HG03575 (cell line): ENCODE results near the gene EVPLL.
"Not testable (repeated sequence)": the region's sequence is repeated elsewhere in the genome, so short reads cannot be mapped to it uniquely, and the experiment has no call there.

Experiments used
- ATAC-seq: cut with Tn5 transposase; IDR thresholded peaks from one replicate; pipeline ENCODE4 v1.9.1; 2021; ENCODE audit not compliant: unreplicated experiment, insufficient number of reproducible peaks, low FRiP score; ENCODE audit errors: extremely low read depth

Gene EVPLL

GRCh38 chr17:18411377-18411864 lies 33.8 kb downstream of the EVPLL start:
- ATAC-seq = not testable (repeated sequence)

DNA sequence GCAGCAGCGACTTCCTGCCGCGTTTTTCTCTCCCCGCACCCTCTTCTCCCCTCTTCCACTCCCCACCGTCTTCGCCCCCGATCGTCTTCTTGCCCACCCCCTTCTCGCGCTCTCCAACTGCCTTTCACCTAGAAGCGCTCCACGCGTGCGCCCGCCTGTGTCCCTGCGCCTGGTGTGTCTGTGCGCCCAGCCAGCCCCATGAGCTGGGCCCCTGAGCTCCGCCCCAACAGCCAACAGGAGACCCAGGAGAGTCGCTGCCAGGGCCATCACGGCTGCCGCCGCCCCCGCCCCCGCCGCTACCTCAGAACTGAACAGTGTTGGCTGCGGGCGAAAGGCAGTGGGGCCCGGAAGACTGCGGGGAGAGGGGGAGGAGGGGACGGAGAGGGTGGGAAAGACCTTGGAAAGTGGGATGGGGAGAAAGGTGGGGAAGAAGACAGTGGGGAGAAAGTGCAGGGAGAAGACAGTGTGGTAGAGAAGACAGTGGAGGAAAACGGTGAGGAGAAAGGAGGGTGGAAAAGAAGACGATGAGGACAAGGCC lies 34.5 kb downstream of the EVPLL start:
- not testable (repeated sequence) for ATAC-seq

GRCh38 chr17:18421521-18421920 lies 43.9 kb downstream of the EVPLL start:
- not testable (repeated sequence) for ATAC-seq

DNA sequence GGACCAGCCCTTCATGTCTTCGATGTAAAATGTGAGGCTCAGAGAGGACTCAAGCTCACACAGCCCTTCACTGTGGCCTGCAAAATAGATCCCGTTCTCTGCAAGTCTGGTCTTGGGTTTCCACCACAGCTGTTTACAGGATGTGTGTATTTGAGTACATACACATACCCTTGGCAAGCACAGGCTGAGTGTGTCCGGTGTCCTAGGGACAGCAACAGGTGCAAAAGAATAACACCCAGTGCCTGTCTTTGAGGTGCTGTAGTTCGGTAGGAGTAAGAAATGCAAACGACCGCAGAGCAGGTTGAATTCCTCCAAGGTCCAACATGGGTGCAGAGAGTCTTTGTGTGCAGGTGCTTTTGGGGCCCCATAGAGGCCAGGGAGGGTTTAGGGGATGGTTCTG lies 44.9 kb downstream of the EVPLL start:
- not testable (repeated sequence) for ATAC-seq

DNA sequence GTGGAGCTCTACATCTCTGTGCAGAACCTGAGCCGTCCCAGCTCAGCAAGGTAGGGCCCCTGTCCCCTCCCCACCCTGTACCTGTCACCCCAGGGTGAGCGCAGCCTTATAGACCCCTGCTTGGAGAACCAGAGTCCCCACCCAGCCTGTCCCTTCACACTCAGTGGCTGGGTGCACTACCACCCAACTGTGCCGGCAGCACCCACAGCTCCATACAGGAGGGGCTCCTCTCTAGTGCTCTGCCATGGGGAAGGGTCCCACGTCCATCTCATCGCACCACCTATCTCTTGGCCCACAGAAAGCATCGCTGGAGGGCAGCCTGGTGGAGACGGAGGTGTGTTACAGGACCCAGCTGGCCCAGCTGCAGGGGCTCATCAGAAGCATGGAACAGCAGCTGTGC lies 45.4 kb downstream of the EVPLL start:
- not testable (repeated sequence) for ATAC-seq

- ATAC-seq = not testable (repeated sequence)
These were observed 48.0 kb downstream of the EVPLL start for GRCh38 chr17:18425593-18425992.

GRCh38 chr17:18426639-18427038 lies 49.1 kb downstream of the EVPLL start:
- ATAC-seq = not testable (repeated sequence)

DNA sequence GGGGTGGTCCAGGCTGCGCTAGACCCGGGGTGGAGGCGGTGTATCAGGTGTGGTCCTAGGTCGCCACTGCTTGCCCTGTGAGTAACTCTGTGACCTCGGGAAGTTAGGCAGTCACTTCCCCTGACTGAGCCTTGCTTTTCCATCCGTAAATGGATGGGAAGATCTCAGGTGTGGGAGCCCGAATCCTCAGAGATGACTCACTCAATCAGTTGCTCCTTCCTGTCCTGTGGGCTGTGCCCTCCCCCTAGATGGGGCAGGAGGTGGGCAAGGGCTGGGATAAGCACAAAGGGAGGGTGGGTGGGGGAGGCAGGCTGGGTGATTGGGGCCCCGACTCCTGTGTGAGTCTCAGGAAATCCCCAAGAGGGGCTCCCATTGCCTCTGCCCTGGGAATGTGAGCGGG lies 54.6 kb downstream of the EVPLL start:
- ATAC-seq = not testable (repeated sequence)
